Astrocyte of the spinal cord (primary cell): ENCODE data around the gene MBD3.

ENCODE experiments used
- DNase-seq: peaks from one replicate; pipeline ENCODE4 v3.0.0; 2011; ENCODE audit warnings: low read depth, low spot score
- H3K4me3 ChIP-seq: 2 replicates; pipeline ENCODE4 v1.5.1; 2011; ENCODE audit warnings: low read depth, mild to moderate bottlenecking, low read length, moderate library complexity
- CTCF ChIP-seq: IDR thresholded peaks from 2 replicates; pipeline ENCODE4 v1.5.1; 2012; ENCODE audit warnings: low read depth, mild to moderate bottlenecking, low read length, inconsistent platforms
- in situ Hi-C: cut with HindIII; loops from 2 replicates; pipeline ENCODE4 v1.10.0; 2017; ENCODE audit warnings: low sequenced_read_pairs

The MBD3 gene

DNA sequence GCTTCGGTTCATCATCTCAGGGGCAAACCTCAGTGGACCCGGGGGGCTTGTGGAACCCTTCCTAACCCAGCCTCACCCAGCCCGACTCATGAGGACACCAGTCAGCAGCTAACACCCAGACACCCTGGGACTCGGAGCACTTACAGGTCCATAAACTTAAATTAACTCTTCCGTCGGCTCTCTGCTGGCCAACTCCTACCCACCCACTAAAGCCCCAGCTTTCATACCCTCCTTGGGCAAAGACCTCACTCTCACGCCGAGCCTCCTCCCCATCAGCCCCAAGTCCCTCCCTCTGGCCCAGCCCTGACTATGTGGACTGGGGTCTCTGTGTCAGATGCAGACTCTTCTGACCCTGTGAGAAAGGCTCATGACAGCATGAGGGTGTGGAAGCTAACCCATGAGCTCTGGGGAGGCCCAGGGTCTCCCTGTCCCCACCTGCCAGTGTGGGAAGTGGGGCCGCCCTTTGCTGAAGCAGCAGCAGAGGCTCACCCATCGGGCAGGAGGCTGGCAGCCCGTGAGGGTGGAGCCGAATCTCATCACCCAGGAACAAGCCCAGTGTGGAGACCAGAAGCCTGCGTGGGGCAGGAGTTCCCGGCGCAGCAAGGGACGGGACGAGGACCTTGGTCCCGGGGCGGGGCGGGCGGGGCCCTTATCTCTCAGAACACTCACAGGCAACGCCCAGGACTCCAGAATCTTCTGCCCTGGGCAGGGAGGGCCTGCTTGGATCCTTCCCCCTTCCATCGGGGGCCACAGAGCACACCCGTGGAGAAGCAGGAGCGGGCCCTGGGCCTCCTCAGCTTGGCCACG lies 40.0 kb upstream of the MBD3 start:
- in situ Hi-C loops: no loop called here
- DNase-seq: no peak
- H3K4me3 ChIP-seq: no peak overlapping the region
- TF ChIP-seq CTCF: no peak

GRCh38 chr19:1631557-1632100 lies 39.0 kb upstream of the MBD3 start:
- no peak for DNase-seq
- in situ Hi-C loops: no loop called here
- TF ChIP-seq CTCF: no peak
- H3K4me3 ChIP-seq: no peak overlapping the region

GRCh38 chr19:1630811-1631210 lies 38.1 kb upstream of the MBD3 start:
- in situ Hi-C loops: no loop called here
- no peak overlapping the region for H3K4me3 ChIP-seq
- no peak for TF ChIP-seq CTCF
- DNase-seq: no peak

DNA sequence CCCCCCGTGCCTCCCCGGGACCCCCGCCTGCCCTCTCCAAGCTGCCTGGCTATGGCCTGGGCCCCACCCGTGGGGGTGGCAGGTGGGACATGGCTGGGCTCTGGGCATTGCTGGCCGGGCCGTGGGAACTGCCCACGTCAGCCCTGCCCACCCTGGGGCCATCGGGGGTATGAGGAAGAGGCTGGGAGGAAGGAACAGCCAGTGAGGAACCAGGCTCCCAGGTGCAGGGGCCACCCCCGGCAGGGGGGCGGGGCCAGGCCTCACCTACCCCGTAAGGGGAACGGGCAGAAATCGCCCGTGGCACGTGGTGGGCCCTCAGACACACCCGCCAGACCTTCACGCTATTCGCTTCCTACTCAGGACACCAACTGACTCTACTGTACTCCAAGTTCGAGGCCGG lies 37.3 kb upstream of the MBD3 start:
- H3K4me3 ChIP-seq: no peak overlapping the region
- no peak for TF ChIP-seq CTCF
- DNase-seq: no peak
- in situ Hi-C loops: no loop called here

DNA sequence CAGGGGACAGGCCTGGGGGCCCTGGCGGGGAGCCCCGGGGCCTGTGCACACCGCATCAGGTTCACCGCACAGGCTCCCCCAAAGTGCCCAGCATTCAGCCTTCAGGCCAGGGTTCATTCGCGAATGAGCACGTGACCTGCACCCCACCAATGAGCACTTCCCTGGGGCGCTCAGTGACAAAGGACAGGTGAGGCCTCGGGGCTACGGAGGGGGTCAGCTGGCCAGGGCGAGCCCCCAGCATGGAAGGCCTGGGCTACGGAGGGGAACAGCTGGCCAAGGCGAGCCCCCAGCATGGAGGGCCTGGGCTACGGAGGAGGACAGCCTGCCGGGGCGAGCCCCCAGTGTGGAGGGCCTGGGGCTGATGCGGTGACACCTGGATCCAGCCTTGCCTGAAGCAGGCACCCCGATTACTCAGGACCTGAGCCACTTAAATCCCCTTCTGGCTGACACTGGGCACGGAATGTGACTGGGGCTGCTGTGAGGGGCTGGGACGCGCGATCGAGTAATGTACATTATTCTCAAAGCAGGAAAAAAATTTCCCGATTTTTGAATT lies 36.7 kb upstream of the MBD3 start:
- no peak overlapping the region for H3K4me3 ChIP-seq
- in situ Hi-C loops: no loop called here
- DNase-seq: no peak
- no peak for TF ChIP-seq CTCF

GRCh38 chr19:1627194-1627593 lies 34.5 kb upstream of the MBD3 start:
- no peak overlapping the region for H3K4me3 ChIP-seq
- in situ Hi-C loops: no loop called here
- no peak for TF ChIP-seq CTCF
- DNase-seq: no peak
